Panc1 (cell line): ENCODE results near the gene STKLD1. TPM values are rescaled to one million over a fixed set of nuclear protein-coding genes. Genes with fewer than 3 reads are reported as not detected.
"Not testable (repeated sequence)": the region's sequence is repeated elsewhere in the genome, so short reads cannot be mapped to it uniquely, and the experiment has no call there.

Source experiments
- ATAC-seq: fragments of 200-7000 bp; cut with Tn5 transposase; 2 replicates; pipeline ENCODE4 v1.9.1; 2020; ENCODE audit warnings: mild to moderate bottlenecking, moderate library complexity
- Bru-seq: library from RNA; stranded (reverse); fragments of 400-500 nt; gene quantifications from one replicate; lab custom pipeline; 2021; lab: Mats Ljungman, UMichigan
- BruChase-seq, 2 experiments: library from RNA; stranded (reverse); fragments of 400-500 nt; gene quantifications; one replicate each; lab custom pipeline; 2021; lab: Mats Ljungman, UMichigan
- BruUV-seq: library from RNA; stranded (reverse); fragments of 400-500 nt; replicated peaks from 2 replicates; lab custom pipeline; 2021; lab: Mats Ljungman, UMichigan
- CTCF ChIA-PET: fragments of 300-600 bp; sonication (Branson Sonifier 250); formaldehyde crosslinking; loops from one replicate; lab custom pipeline; 2022; ENCODE audit warnings: antibody characterized with exemption; lab: Charles Lee
- POLR2A ChIA-PET: fragments of 300-600 bp; sonication (Branson Sonifier 250); formaldehyde crosslinking; loops from one replicate; lab custom pipeline; 2022; ENCODE audit warnings: antibody characterized with exemption; lab: Charles Lee
- DNase-seq: peaks from one replicate; pipeline ENCODE4 v3.0.0-alpha.2; 2010; ENCODE audit warnings: low read depth, low spot score
- H3K27ac ChIP-seq: 2 replicates; pipeline ENCODE4 v1.5.1; 2011; ENCODE audit warnings: mild to moderate bottlenecking, low read length, inconsistent platforms
- H3K27me3 ChIP-seq: fragments of 200-500 bp; sonication (Bioruptor generic); 2 replicates; pipeline ENCODE4 v1.6.0; 2014; ENCODE audit warnings: low read length, inconsistent platforms; ENCODE audit not compliant: control insufficient read depth, insufficient read depth
- H3K36me3 ChIP-seq: fragments of 200-500 bp; sonication (Bioruptor generic); 2 replicates; pipeline ENCODE4 v1.5.1; 2014; ENCODE audit warnings: inconsistent platforms, mild to moderate bottlenecking, low read length, moderate library complexity; ENCODE audit not compliant: control insufficient read depth, insufficient read depth
- H3K4me1 ChIP-seq: 2 replicates; pipeline ENCODE4 v1.5.1; 2011; ENCODE audit warnings: inconsistent platforms, mild to moderate bottlenecking, low read length, moderate library complexity; ENCODE audit not compliant: control insufficient read depth, insufficient read depth
- H3K4me3 ChIP-seq, 2 experiments: 2 replicates each; pipeline ENCODE4 v1.5.1; 2011 to 2012; ENCODE audit warnings: low read depth in 2 of 2, low read length in 2 of 2, mild to moderate bottlenecking in 2 of 2, inconsistent platforms in 1 of 2, moderate library complexity in 1 of 2
- H3K9me3 ChIP-seq: fragments of 200-500 bp; sonication (Bioruptor generic); 2 replicates; pipeline ENCODE4 v1.5.1; 2014; ENCODE audit warnings: low read depth, mild to moderate bottlenecking, inconsistent platforms, low read length, moderate library complexity; ENCODE audit not compliant: control insufficient read depth, insufficient read depth
- CTCF ChIP-seq: fragments of 450-650 bp; IDR thresholded peaks from 2 replicates; pipeline ENCODE4 v1.5.1; 2017; ENCODE audit warnings: mild to moderate bottlenecking
- POLR2AphosphoS5 ChIP-seq: IDR thresholded peaks from 2 replicates; pipeline ENCODE4 v1.6.1; 2012; ENCODE audit warnings: mild to moderate bottlenecking, low read depth, low read length, moderate library complexity
- REST ChIP-seq, 2 experiments: IDR thresholded peaks; 2 replicates each; pipeline ENCODE4 v1.6.1; 2011 to 2012; ENCODE audit warnings: low read depth in 2 of 2, control low read depth in 1 of 2, low read length in 1 of 2, mild to moderate bottlenecking in 1 of 2, moderate library complexity in 1 of 2; ENCODE audit not compliant: insufficient read depth in 1 of 2
- SIN3A ChIP-seq: IDR thresholded peaks from 2 replicates; pipeline ENCODE4 v1.6.1; 2012; ENCODE audit warnings: low read depth, mild to moderate bottlenecking, low read length, moderate library complexity, borderline replicate concordance; ENCODE audit not compliant: insufficient read depth
- TCF7L2 ChIP-seq: IDR thresholded peaks from 2 replicates; pipeline ENCODE4 v1.6.1; 2011; ENCODE audit warnings: mild to moderate bottlenecking, low read depth, low read length, inconsistent platforms
- in situ Hi-C: cut with HindIII; loops from 2 replicates; pipeline ENCODE4 v1.10.0; 2016; ENCODE audit warnings: low sequenced_read_pairs, low pct_unique_long_range_greater_than_20kb
- intact Hi-C: fragments of 100-400 bp; cut with micrococcal nuclease; formaldehyde crosslinking; loops from one replicate; pipeline ENCODE4 v1.10.0; 2022; ENCODE audit not compliant: unreplicated experiment
- long read RNA-seq: library from polyadenylated mRNA; unstranded; transcript quantifications from one replicate; pipeline ENCODE4 v2.0.0, GENCODE V29; 2021; ENCODE audit not compliant: unreplicated experiment
- polyA plus RNA-seq: library from polyadenylated mRNA; unstranded; fragments of >200 nt; gene quantifications from one replicate; pipeline ENCODE4 v1.2.1, GENCODE V29; 2012; ENCODE audit warnings: missing spikeins; ENCODE audit not compliant: insufficient read length
- total RNA-seq: library from RNA; stranded (reverse); gene quantifications from one replicate; pipeline ENCODE4 v1.2.1, GENCODE V29; 2021; ENCODE audit not compliant: unreplicated experiment

The STKLD1 gene
- 0.74 TPM for total RNA-seq
- 1.4 TPM for polyA plus RNA-seq
- Bru-seq, nascent RNA = percentile 21 among the genes with signal in this experiment
- percentile 30 among the genes with signal in this experiment for BruChase-seq, experiment 1, labeled RNA remaining after a 2-hour chase
- percentile 26 among the genes with signal in this experiment for BruChase-seq, experiment 2, labeled RNA remaining after a 6-hour chase
- long read RNA-seq = 0 reads

- BruUV-seq = no TSS peak
- peak; percentile 24 for DNase-seq
- Histone ChIP-seq H3K27ac (peak within 1 kb of the TSS; percentile 94), H3K9me3 (no peaks in the 10 kb centered on the region), H3K4me3 (peak within 1 kb of the TSS; percentile 87 to 97), H3K4me1 (peaks cover 13% of the 10 kb centered on the region), H3K36me3 (peaks cover 5% of the 10 kb centered on the region; the same call in 1 of the 2 replicates), H3K27me3 (no peaks in the 10 kb centered on the region)
- ChIA-PET POLR2A (interaction anchor here (0.5 kb wide), 1 partner anchor 348 kb away, joined by 3 read pairs; no protein-coding TSS in a partner anchor), CTCF (no interaction called here)
- in situ Hi-C loops (no loop called here), intact Hi-C loops (no loop called here)
- 0 out of 2 replicates have a peak, but pooled peaks have one; percentile 48 for TF ChIP-seq POLR2AphosphoS5
- peak; percentile 91 for TF ChIP-seq TCF7L2
- no peak for TF ChIP-seq REST (IDR thresholded peaks at IDR 0.05; ENCODE audit: insufficient read depth in 1 of 2, low read depth in 2 of 2, low read length in 1 of 2)
- no peak for TF ChIP-seq CTCF
- TF ChIP-seq SIN3A = 0 out of 2 replicates have a peak, but pooled peaks have one; percentile 43
- ATAC-seq = peak; percentile 97
These were observed at the start of gene STKLD1, which contains the start of gene SURF4 for GRCh38 chr9:133375724-133376654. Gene STKLD1 (plus strand): TSS chr9:133376366. CDS start chr9:133376474, 108 bp downstream. Gene SURF4 (minus strand): TSS chr9:133376060. CDS start chr9:133375969, 91 bp downstream.

- CTCF ChIA-PET, in situ Hi-C loops, H3K4me3 ChIP-seq, DNase-seq, ATAC-seq, H3K27ac ChIP-seq, intact Hi-C loops, H3K27me3 ChIP-seq, H3K9me3 ChIP-seq, H3K4me1 ChIP-seq, POLR2A ChIA-PET, H3K36me3 ChIP-seq, BruUV-seq: not testable (repeated sequence)
These were observed 49.1 kb upstream of the STKLD1 start for GRCh38 chr9:133327021-133327420.
